IMR-90 (cell line): Measurements from ENCODE around the gene STON2. TPM values are rescaled to one million over a fixed set of nuclear protein-coding genes. Genes with fewer than 3 reads are reported as not detected.

Experiments
- ATAC-seq: fragments of 200-7000 bp; cut with Tn5 transposase; 2 replicates; pipeline ENCODE4 v1.9.1; 2020; ENCODE audit warnings: low read depth, mild to moderate bottlenecking, moderate library complexity
- BruUV-seq: library from RNA; stranded (reverse); fragments of 400-500 nt; replicated peaks from 2 replicates; lab custom pipeline; 2021; lab: Mats Ljungman, UMichigan
- CTCF ChIA-PET: fragments of 300-600 bp; formaldehyde crosslinking; extraction: SDS; loops from one replicate; lab custom pipeline; 2021; ENCODE audit warnings: antibody characterized with exemption; lab: Yijun Ruan, JAX
- POLR2A ChIA-PET: fragments of 300-600 bp; sonication (Branson Sonifier 250); formaldehyde crosslinking; loops from one replicate; lab custom pipeline; 2022; ENCODE audit warnings: antibody characterized with exemption; ENCODE audit not compliant: unreplicated experiment; lab: Charles Lee
- DNase-seq: peaks from one replicate; pipeline ENCODE4 v3.0.0; 2013
- H2AFZ ChIP-seq: replicated peaks from 2 replicates; pipeline ENCODE3; 2013; ENCODE audit warnings: low read length, mild to moderate bottlenecking; ENCODE audit not compliant: poor library complexity
- H2AK5ac ChIP-seq: 2 replicates; pipeline ENCODE4 v1.6.1; 2013; ENCODE audit warnings: low read depth, low read length, inconsistent platforms
- H2AK9ac ChIP-seq: replicated peaks from 2 replicates; pipeline ENCODE3; 2013; ENCODE audit warnings: mild to moderate bottlenecking, low read depth, low read length, moderate library complexity; ENCODE audit not compliant: poor library complexity
- H2BK120ac ChIP-seq: 2 replicates; pipeline ENCODE4 v1.6.1; 2013; ENCODE audit warnings: low read depth, low read length, inconsistent platforms
- H2BK15ac ChIP-seq: 3 replicates; pipeline ENCODE4 v1.6.1; 2013; ENCODE audit warnings: low read depth, low read length, inconsistent platforms
- H2BK20ac ChIP-seq: 2 replicates; pipeline ENCODE4 v1.6.1; 2013; ENCODE audit warnings: low read depth, mild to moderate bottlenecking, inconsistent platforms, low read length, moderate library complexity
- H2BK5ac ChIP-seq: 2 replicates; pipeline ENCODE4 v1.6.1; 2013; ENCODE audit warnings: mild to moderate bottlenecking, low read depth, low read length, inconsistent platforms; ENCODE audit not compliant: poor library complexity, severe bottlenecking
- H3K14ac ChIP-seq: replicated peaks from 2 replicates; pipeline ENCODE4 v1.6.1; 2013; ENCODE audit warnings: low read depth, low read length, inconsistent platforms
- H3K18ac ChIP-seq: 2 replicates; pipeline ENCODE4 v1.6.1; 2013; ENCODE audit warnings: low read depth, low read length, control low read depth
- H3K23ac ChIP-seq: 2 replicates; pipeline ENCODE4 v1.6.1; 2013; ENCODE audit warnings: low read depth, low read length, inconsistent platforms
- H3K27ac ChIP-seq: 2 replicates; pipeline ENCODE4 v1.5.1; 2013; ENCODE audit warnings: mild to moderate bottlenecking, control low read depth, low read length; ENCODE audit not compliant: insufficient read depth
- H3K27me3 ChIP-seq: 2 replicates; pipeline ENCODE4 v1.6.1; 2013; ENCODE audit warnings: low read length; ENCODE audit not compliant: control insufficient read depth, insufficient read depth
- H3K36me3 ChIP-seq: 2 replicates; pipeline ENCODE4 v1.6.1; 2013; ENCODE audit warnings: low read length, mixed read lengths; ENCODE audit not compliant: control insufficient read depth, insufficient read depth
- H3K4ac ChIP-seq: 2 replicates; pipeline ENCODE4 v1.6.1; 2013; ENCODE audit warnings: low read depth, low read length, inconsistent platforms
- H3K4me1 ChIP-seq: 2 replicates; pipeline ENCODE4 v1.6.1; 2013; ENCODE audit warnings: low read length, mixed read lengths; ENCODE audit not compliant: control insufficient read depth, insufficient read depth
- H3K4me2 ChIP-seq: 2 replicates; pipeline ENCODE4 v1.6.1; 2013; ENCODE audit warnings: low read depth, mild to moderate bottlenecking, control low read depth, low read length, moderate library complexity
- H3K4me3 ChIP-seq: 2 replicates; pipeline ENCODE4 v1.5.1; 2013; ENCODE audit warnings: low read depth, mild to moderate bottlenecking, control low read depth, low read length, moderate library complexity; ENCODE audit not compliant: insufficient read depth
- H3K56ac ChIP-seq: 2 replicates; pipeline ENCODE4 v1.6.1; 2013; ENCODE audit warnings: low read length, inconsistent platforms; ENCODE audit not compliant: insufficient read depth; ENCODE audit errors: extremely low read depth
- H3K79me1 ChIP-seq, 2 experiments: 2 replicates each; pipeline ENCODE4 v1.6.1; 2013; ENCODE audit warnings: low read length in 2 of 2, inconsistent platforms in 1 of 2, low read depth in 1 of 2
- H3K9ac ChIP-seq: 2 replicates; pipeline ENCODE4 v1.6.1; 2013; ENCODE audit warnings: low read depth, low read length, control low read depth
- H3K9me1 ChIP-seq: 2 replicates; pipeline ENCODE4 v1.6.1; 2013; ENCODE audit warnings: low read length, inconsistent platforms; ENCODE audit not compliant: insufficient read depth
- H3K9me3 ChIP-seq: 2 replicates; pipeline ENCODE4 v1.6.1; 2013; ENCODE audit warnings: low read length; ENCODE audit not compliant: control insufficient read depth, insufficient read depth
- H4K20me1 ChIP-seq: 2 replicates; pipeline ENCODE4 v1.6.1; 2013; ENCODE audit warnings: low read length, inconsistent platforms; ENCODE audit not compliant: insufficient read depth
- H4K5ac ChIP-seq: 2 replicates; pipeline ENCODE4 v1.6.1; 2013; ENCODE audit warnings: mild to moderate bottlenecking, low read depth, low read length, control low read depth
- H4K8ac ChIP-seq, 2 experiments: 2 replicates each; pipeline ENCODE4 v1.6.1; 2013; ENCODE audit warnings: low read depth in 2 of 2, low read length in 2 of 2, control low read depth in 1 of 2, inconsistent platforms in 1 of 2
- H4K91ac ChIP-seq: 2 replicates; pipeline ENCODE4 v1.6.1; 2013; ENCODE audit warnings: low read depth, low read length, inconsistent platforms; ENCODE audit not compliant: insufficient read depth
- BHLHE40 ChIP-seq: fragments of 150-350 bp; IDR thresholded peaks from 2 replicates; pipeline ENCODE4 v1.6.1; 2016; ENCODE audit warnings: mild to moderate bottlenecking, low read depth, low read length
- CHD1 ChIP-seq: IDR thresholded peaks from 2 replicates; pipeline ENCODE4 v1.6.1; 2012; ENCODE audit warnings: low read depth, low read length, improper control_type of control experiment
- FOS ChIP-seq: fragments of 150-350 bp; IDR thresholded peaks from 2 replicates; pipeline ENCODE4 v1.6.1; 2016; ENCODE audit warnings: low read depth, low read length
- MXI1 ChIP-seq: IDR thresholded peaks from 2 replicates; pipeline ENCODE4 v1.6.1; 2012; ENCODE audit warnings: low read depth, mild to moderate bottlenecking, low read length, moderate library complexity, borderline replicate concordance
- POLR2A ChIP-seq: IDR thresholded peaks from 2 replicates; pipeline ENCODE4 v1.6.1; 2012; ENCODE audit warnings: mild to moderate bottlenecking, low read depth, low read length
- RAD21 ChIP-seq: IDR thresholded peaks from 2 replicates; pipeline ENCODE4 v1.6.1; 2012; ENCODE audit warnings: low read length, improper control_type of control experiment
- RCOR1 ChIP-seq: IDR thresholded peaks from 2 replicates; pipeline ENCODE4 v1.6.1; 2012; ENCODE audit warnings: mild to moderate bottlenecking, low read length, improper control_type of control experiment; ENCODE audit not compliant: insufficient replicate concordance
- RFX5 ChIP-seq: IDR thresholded peaks from 2 replicates; pipeline ENCODE4 v1.8.0; 2012; ENCODE audit warnings: low read depth, mild to moderate bottlenecking, low read length, moderate library complexity
- WGBS, 2 experiments: methylation state at CpG; one replicate each; pipeline versions ENCODE4 v1.1.5 to v1.1.7; 2013; ENCODE audit warnings: missing lambda C conversion rate in 2 of 2; ENCODE audit not compliant: insufficient read length in 1 of 2; ENCODE audit errors: extremely low coverage in 2 of 2; 5-methylcytosine and 5-hydroxymethylcytosine counted together
- dilution Hi-C: fragments of 300-500 bp; cut with HindIII; formaldehyde crosslinking; loops from one replicate; pipeline ENCODE4 v1.14.3; 2018; ENCODE audit warnings: low sequenced_read_pairs; ENCODE audit not compliant: unreplicated experiment
- in situ Hi-C: fragments of 300-500 bp; cut with MboI; formaldehyde crosslinking; loops from 3 replicates; pipeline ENCODE4 v1.14.3; 2019; ENCODE audit warnings: low sequenced_read_pairs, inconsistent platforms, mixed read lengths
- intact Hi-C: fragments of 100-400 bp; cut with micrococcal nuclease; formaldehyde crosslinking; loops from 2 replicates; pipeline ENCODE4 v1.10.0; 2022
- polyA plus RNA-seq, 3 experiments: library from polyadenylated mRNA; depleted of rRNA; stranded (reverse); fragments of >200 nt; gene quantifications; 2 replicates each; pipeline ENCODE4 v1.2.3, GENCODE V29; 2012; ENCODE audit warnings: low replicate concordance in 1 of 3
- total RNA-seq: library from RNA; depleted of rRNA; stranded (reverse); fragments of >200 nt; gene quantifications from 2 replicates; pipeline ENCODE4 v1.2.3, GENCODE V29; 2012
- TF ChIP-seq, protein P1 (sequence below): conservative IDR thresholded peaks from 2 replicates; pipeline ENCODE4 v1.5.1; 2012; ENCODE audit warnings: mild to moderate bottlenecking, low read depth, low read length, improper control_type of control experiment
- TF ChIP-seq, protein P2 (sequence below): fragments of 150-350 bp; IDR thresholded peaks from 2 replicates; pipeline ENCODE4 v1.6.1; 2016; ENCODE audit warnings: low read depth, mild to moderate bottlenecking, low read length, moderate library complexity, borderline replicate concordance

The STON2 gene
- total and polyA plus RNA-seq, 2 of the 4 experiments (the other 2 are of a cell fraction), result not detected

DNA sequence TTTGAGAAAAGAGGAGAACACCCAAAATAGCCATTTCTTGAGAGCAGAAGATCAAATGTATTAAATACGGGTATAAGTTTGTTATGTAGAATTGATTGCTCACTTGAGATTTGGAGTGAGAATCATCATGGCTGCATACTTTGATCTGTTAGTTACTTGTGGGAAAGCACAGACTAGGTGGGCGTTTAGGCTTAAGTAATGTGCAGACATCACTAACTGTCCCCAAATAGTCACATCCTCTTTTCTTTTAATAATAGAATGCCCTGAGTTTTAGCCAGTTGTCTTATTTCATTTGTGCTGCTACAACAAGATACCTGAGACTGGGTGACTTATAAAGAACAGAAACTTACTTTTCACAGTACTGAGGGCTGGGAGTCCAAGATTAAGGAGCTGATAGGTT lies 165.0 kb downstream of the STON2 start:
- no peak overlapping the region for H3K4me2 ChIP-seq
- WGBS, 2 experiments, result 40% methylated on average over 1 of the region's 2 CpGs; no CpG with 5 or more reads in 1 of the 2 experiments

More for the DNA sequence above, 165.0 kb downstream of the STON2 start:
- Histone ChIP-seq H3K23ac (no peak overlapping the region), H3K36me3 (no peaks in the 10 kb centered on the region), H2BK120ac (no peak overlapping the region), H2BK5ac (no peak overlapping the region), H3K27me3 (no peaks in the 10 kb centered on the region), H4K20me1 (no peaks in the 10 kb centered on the region), H3K9me1 (no peaks in the 10 kb centered on the region), H3K4me1 (no peaks in the 10 kb centered on the region), H3K9ac (no peak overlapping the region), H4K91ac (no peak overlapping the region), H3K9me3 (no peaks in the 10 kb centered on the region), H3K56ac (no peak overlapping the region), H2AFZ (no peak overlapping the region), H3K4me3 (no peak overlapping the region), H3K79me1 (no peaks in the 10 kb centered on the region), H2BK15ac (no peak overlapping the region), H2AK9ac (no peak overlapping the region), H2BK20ac (no peak overlapping the region), H3K27ac (no peak overlapping the region), H3K18ac (no peak overlapping the region), H3K14ac (no peak overlapping the region), H3K4ac (no peak overlapping the region), H4K8ac (no peak overlapping the region), H4K5ac (no peak overlapping the region), H2AK5ac (no peak overlapping the region)
- ATAC-seq (no peak), DNase-seq (no peak)
- no TSS peak for BruUV-seq
- intact Hi-C loops (no loop called here), in situ Hi-C loops (no loop called here), dilution Hi-C loops (no loop called here)
- TF ChIP-seq MXI1 (no peak), RAD21 (no peak), RCOR1 (no peak), CHD1 (no peak), RFX5 (no peak), POLR2A (no peak), FOS (no peak), BHLHE40 (no peak)
- TF ChIP-seq, protein P1, sequence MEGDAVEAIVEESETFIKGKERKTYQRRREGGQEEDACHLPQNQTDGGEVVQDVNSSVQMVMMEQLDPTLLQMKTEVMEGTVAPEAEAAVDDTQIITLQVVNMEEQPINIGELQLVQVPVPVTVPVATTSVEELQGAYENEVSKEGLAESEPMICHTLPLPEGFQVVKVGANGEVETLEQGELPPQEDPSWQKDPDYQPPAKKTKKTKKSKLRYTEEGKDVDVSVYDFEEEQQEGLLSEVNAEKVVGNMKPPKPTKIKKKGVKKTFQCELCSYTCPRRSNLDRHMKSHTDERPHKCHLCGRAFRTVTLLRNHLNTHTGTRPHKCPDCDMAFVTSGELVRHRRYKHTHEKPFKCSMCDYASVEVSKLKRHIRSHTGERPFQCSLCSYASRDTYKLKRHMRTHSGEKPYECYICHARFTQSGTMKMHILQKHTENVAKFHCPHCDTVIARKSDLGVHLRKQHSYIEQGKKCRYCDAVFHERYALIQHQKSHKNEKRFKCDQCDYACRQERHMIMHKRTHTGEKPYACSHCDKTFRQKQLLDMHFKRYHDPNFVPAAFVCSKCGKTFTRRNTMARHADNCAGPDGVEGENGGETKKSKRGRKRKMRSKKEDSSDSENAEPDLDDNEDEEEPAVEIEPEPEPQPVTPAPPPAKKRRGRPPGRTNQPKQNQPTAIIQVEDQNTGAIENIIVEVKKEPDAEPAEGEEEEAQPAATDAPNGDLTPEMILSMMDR, result no peak
- TF ChIP-seq, protein P2, sequence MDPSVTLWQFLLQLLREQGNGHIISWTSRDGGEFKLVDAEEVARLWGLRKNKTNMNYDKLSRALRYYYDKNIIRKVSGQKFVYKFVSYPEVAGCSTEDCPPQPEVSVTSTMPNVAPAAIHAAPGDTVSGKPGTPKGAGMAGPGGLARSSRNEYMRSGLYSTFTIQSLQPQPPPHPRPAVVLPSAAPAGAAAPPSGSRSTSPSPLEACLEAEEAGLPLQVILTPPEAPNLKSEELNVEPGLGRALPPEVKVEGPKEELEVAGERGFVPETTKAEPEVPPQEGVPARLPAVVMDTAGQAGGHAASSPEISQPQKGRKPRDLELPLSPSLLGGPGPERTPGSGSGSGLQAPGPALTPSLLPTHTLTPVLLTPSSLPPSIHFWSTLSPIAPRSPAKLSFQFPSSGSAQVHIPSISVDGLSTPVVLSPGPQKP, result no peak
- CTCF ChIA-PET, result no interaction called here
- POLR2A ChIA-PET, result interaction anchor here (0.6 kb wide), 1 partner anchor 14 kb away, joined by 8 read pairs; the partner anchor contains the start of gene GTF2A1
